IMR-90 (cell line): Measurements from ENCODE around the gene IL2RA. TPM values are rescaled to one million over a fixed set of nuclear protein-coding genes. Genes with fewer than 3 reads are reported as not detected.
A peak's percentile ranks its signal among the peaks of the same experiment; 100 is the strongest.

Experiments
- ATAC-seq: fragments of 200-7000 bp; cut with Tn5 transposase; 2 replicates; pipeline ENCODE4 v1.9.1; 2020; ENCODE audit warnings: low read depth, mild to moderate bottlenecking, moderate library complexity
- BruUV-seq: library from RNA; stranded (reverse); fragments of 400-500 nt; replicated peaks from 2 replicates; lab custom pipeline; 2021; lab: Mats Ljungman, UMichigan
- CTCF ChIA-PET: fragments of 300-600 bp; formaldehyde crosslinking; extraction: SDS; loops from one replicate; lab custom pipeline; 2021; ENCODE audit warnings: antibody characterized with exemption; lab: Yijun Ruan, JAX
- POLR2A ChIA-PET: fragments of 300-600 bp; sonication (Branson Sonifier 250); formaldehyde crosslinking; loops from one replicate; lab custom pipeline; 2022; ENCODE audit warnings: antibody characterized with exemption; ENCODE audit not compliant: unreplicated experiment; lab: Charles Lee
- DNase-seq: peaks from one replicate; pipeline ENCODE4 v3.0.0; 2013
- H2AFZ ChIP-seq: replicated peaks from 2 replicates; pipeline ENCODE3; 2013; ENCODE audit warnings: low read length, mild to moderate bottlenecking; ENCODE audit not compliant: poor library complexity
- H2AK5ac ChIP-seq: 2 replicates; pipeline ENCODE4 v1.6.1; 2013; ENCODE audit warnings: low read depth, low read length, inconsistent platforms
- H2AK9ac ChIP-seq: replicated peaks from 2 replicates; pipeline ENCODE3; 2013; ENCODE audit warnings: mild to moderate bottlenecking, low read depth, low read length, moderate library complexity; ENCODE audit not compliant: poor library complexity
- H2BK120ac ChIP-seq: 2 replicates; pipeline ENCODE4 v1.6.1; 2013; ENCODE audit warnings: low read depth, low read length, inconsistent platforms
- H2BK15ac ChIP-seq: 3 replicates; pipeline ENCODE4 v1.6.1; 2013; ENCODE audit warnings: low read depth, low read length, inconsistent platforms
- H2BK20ac ChIP-seq: 2 replicates; pipeline ENCODE4 v1.6.1; 2013; ENCODE audit warnings: low read depth, mild to moderate bottlenecking, inconsistent platforms, low read length, moderate library complexity
- H2BK5ac ChIP-seq: 2 replicates; pipeline ENCODE4 v1.6.1; 2013; ENCODE audit warnings: mild to moderate bottlenecking, low read depth, low read length, inconsistent platforms; ENCODE audit not compliant: poor library complexity, severe bottlenecking
- H3K14ac ChIP-seq: replicated peaks from 2 replicates; pipeline ENCODE4 v1.6.1; 2013; ENCODE audit warnings: low read depth, low read length, inconsistent platforms
- H3K18ac ChIP-seq: 2 replicates; pipeline ENCODE4 v1.6.1; 2013; ENCODE audit warnings: low read depth, low read length, control low read depth
- H3K23ac ChIP-seq: 2 replicates; pipeline ENCODE4 v1.6.1; 2013; ENCODE audit warnings: low read depth, low read length, inconsistent platforms
- H3K27ac ChIP-seq: 2 replicates; pipeline ENCODE4 v1.5.1; 2013; ENCODE audit warnings: mild to moderate bottlenecking, control low read depth, low read length; ENCODE audit not compliant: insufficient read depth
- H3K27me3 ChIP-seq: 2 replicates; pipeline ENCODE4 v1.6.1; 2013; ENCODE audit warnings: low read length; ENCODE audit not compliant: control insufficient read depth, insufficient read depth
- H3K36me3 ChIP-seq: 2 replicates; pipeline ENCODE4 v1.6.1; 2013; ENCODE audit warnings: low read length, mixed read lengths; ENCODE audit not compliant: control insufficient read depth, insufficient read depth
- H3K4ac ChIP-seq: 2 replicates; pipeline ENCODE4 v1.6.1; 2013; ENCODE audit warnings: low read depth, low read length, inconsistent platforms
- H3K4me1 ChIP-seq: 2 replicates; pipeline ENCODE4 v1.6.1; 2013; ENCODE audit warnings: low read length, mixed read lengths; ENCODE audit not compliant: control insufficient read depth, insufficient read depth
- H3K4me2 ChIP-seq: 2 replicates; pipeline ENCODE4 v1.6.1; 2013; ENCODE audit warnings: low read depth, mild to moderate bottlenecking, control low read depth, low read length, moderate library complexity
- H3K4me3 ChIP-seq: 2 replicates; pipeline ENCODE4 v1.5.1; 2013; ENCODE audit warnings: low read depth, mild to moderate bottlenecking, control low read depth, low read length, moderate library complexity; ENCODE audit not compliant: insufficient read depth
- H3K56ac ChIP-seq: 2 replicates; pipeline ENCODE4 v1.6.1; 2013; ENCODE audit warnings: low read length, inconsistent platforms; ENCODE audit not compliant: insufficient read depth; ENCODE audit errors: extremely low read depth
- H3K79me1 ChIP-seq, 2 experiments: 2 replicates each; pipeline ENCODE4 v1.6.1; 2013; ENCODE audit warnings: low read length in 2 of 2, inconsistent platforms in 1 of 2, low read depth in 1 of 2
- H3K9ac ChIP-seq: 2 replicates; pipeline ENCODE4 v1.6.1; 2013; ENCODE audit warnings: low read depth, low read length, control low read depth
- H3K9me1 ChIP-seq: 2 replicates; pipeline ENCODE4 v1.6.1; 2013; ENCODE audit warnings: low read length, inconsistent platforms; ENCODE audit not compliant: insufficient read depth
- H3K9me3 ChIP-seq: 2 replicates; pipeline ENCODE4 v1.6.1; 2013; ENCODE audit warnings: low read length; ENCODE audit not compliant: control insufficient read depth, insufficient read depth
- H4K20me1 ChIP-seq: 2 replicates; pipeline ENCODE4 v1.6.1; 2013; ENCODE audit warnings: low read length, inconsistent platforms; ENCODE audit not compliant: insufficient read depth
- H4K5ac ChIP-seq: 2 replicates; pipeline ENCODE4 v1.6.1; 2013; ENCODE audit warnings: mild to moderate bottlenecking, low read depth, low read length, control low read depth
- H4K8ac ChIP-seq, 2 experiments: 2 replicates each; pipeline ENCODE4 v1.6.1; 2013; ENCODE audit warnings: low read depth in 2 of 2, low read length in 2 of 2, control low read depth in 1 of 2, inconsistent platforms in 1 of 2
- H4K91ac ChIP-seq: 2 replicates; pipeline ENCODE4 v1.6.1; 2013; ENCODE audit warnings: low read depth, low read length, inconsistent platforms; ENCODE audit not compliant: insufficient read depth
- BHLHE40 ChIP-seq: fragments of 150-350 bp; IDR thresholded peaks from 2 replicates; pipeline ENCODE4 v1.6.1; 2016; ENCODE audit warnings: mild to moderate bottlenecking, low read depth, low read length
- CEBPB ChIP-seq: IDR thresholded peaks from 2 replicates; pipeline ENCODE4 v1.6.1; 2012; ENCODE audit warnings: low read depth, low read length, improper control_type of control experiment
- CHD1 ChIP-seq: IDR thresholded peaks from 2 replicates; pipeline ENCODE4 v1.6.1; 2012; ENCODE audit warnings: low read depth, low read length, improper control_type of control experiment
- FOS ChIP-seq: fragments of 150-350 bp; IDR thresholded peaks from 2 replicates; pipeline ENCODE4 v1.6.1; 2016; ENCODE audit warnings: low read depth, low read length
- MAFK ChIP-seq: IDR thresholded peaks from 2 replicates; pipeline ENCODE4 v1.6.1; 2012; ENCODE audit warnings: low read depth, low read length, improper control_type of control experiment
- MAZ ChIP-seq: IDR thresholded peaks from 2 replicates; pipeline ENCODE4 v1.6.1; 2012; ENCODE audit warnings: low read depth, mild to moderate bottlenecking, low read length, improper control_type of control experiment, moderate library complexity, borderline replicate concordance
- MXI1 ChIP-seq: IDR thresholded peaks from 2 replicates; pipeline ENCODE4 v1.6.1; 2012; ENCODE audit warnings: low read depth, mild to moderate bottlenecking, low read length, moderate library complexity, borderline replicate concordance
- NFE2L2 ChIP-seq: fragments of 150-350 bp; IDR thresholded peaks from 2 replicates; pipeline ENCODE4 v1.6.1; 2016; ENCODE audit warnings: low read depth, mild to moderate bottlenecking, low read length
- POLR2A ChIP-seq: IDR thresholded peaks from 2 replicates; pipeline ENCODE4 v1.6.1; 2012; ENCODE audit warnings: mild to moderate bottlenecking, low read depth, low read length
- RAD21 ChIP-seq: IDR thresholded peaks from 2 replicates; pipeline ENCODE4 v1.6.1; 2012; ENCODE audit warnings: low read length, improper control_type of control experiment
- RCOR1 ChIP-seq: IDR thresholded peaks from 2 replicates; pipeline ENCODE4 v1.6.1; 2012; ENCODE audit warnings: mild to moderate bottlenecking, low read length, improper control_type of control experiment; ENCODE audit not compliant: insufficient replicate concordance
- RFX5 ChIP-seq: IDR thresholded peaks from 2 replicates; pipeline ENCODE4 v1.8.0; 2012; ENCODE audit warnings: low read depth, mild to moderate bottlenecking, low read length, moderate library complexity
- SMC3 ChIP-seq: fragments of 150-350 bp; IDR thresholded peaks from 2 replicates; pipeline ENCODE4 v1.6.1; 2016; ENCODE audit warnings: low read depth, mild to moderate bottlenecking, antibody characterized with exemption, low read length, moderate library complexity
- WGBS, 2 experiments: methylation state at CpG; one replicate each; pipeline versions ENCODE4 v1.1.5 to v1.1.7; 2013; ENCODE audit warnings: missing lambda C conversion rate in 2 of 2; ENCODE audit not compliant: insufficient read length in 1 of 2; ENCODE audit errors: extremely low coverage in 2 of 2; 5-methylcytosine and 5-hydroxymethylcytosine counted together
- dilution Hi-C: fragments of 300-500 bp; cut with HindIII; formaldehyde crosslinking; loops from one replicate; pipeline ENCODE4 v1.14.3; 2018; ENCODE audit warnings: low sequenced_read_pairs; ENCODE audit not compliant: unreplicated experiment
- in situ Hi-C: fragments of 300-500 bp; cut with MboI; formaldehyde crosslinking; loops from 3 replicates; pipeline ENCODE4 v1.14.3; 2019; ENCODE audit warnings: low sequenced_read_pairs, inconsistent platforms, mixed read lengths
- intact Hi-C: fragments of 100-400 bp; cut with micrococcal nuclease; formaldehyde crosslinking; loops from 2 replicates; pipeline ENCODE4 v1.10.0; 2022
- polyA plus RNA-seq, 3 experiments: library from polyadenylated mRNA; depleted of rRNA; stranded (reverse); fragments of >200 nt; gene quantifications; 2 replicates each; pipeline ENCODE4 v1.2.3, GENCODE V29; 2012; ENCODE audit warnings: low replicate concordance in 1 of 3
- total RNA-seq: library from RNA; depleted of rRNA; stranded (reverse); fragments of >200 nt; gene quantifications from 2 replicates; pipeline ENCODE4 v1.2.3, GENCODE V29; 2012
- TF ChIP-seq, protein P1 (sequence below): fragments of 150-350 bp; IDR thresholded peaks from 2 replicates; pipeline ENCODE4 v1.6.1; 2017; ENCODE audit warnings: mild to moderate bottlenecking, antibody characterized with exemption, low read length, low read depth
- TF ChIP-seq, protein P2 (sequence below): conservative IDR thresholded peaks from 2 replicates; pipeline ENCODE4 v1.5.1; 2012; ENCODE audit warnings: mild to moderate bottlenecking, low read depth, low read length, improper control_type of control experiment
- TF ChIP-seq, protein P3 (sequence below): fragments of 150-350 bp; IDR thresholded peaks from 2 replicates; pipeline ENCODE4 v1.6.1; 2016; ENCODE audit warnings: low read depth, mild to moderate bottlenecking, low read length, moderate library complexity, borderline replicate concordance

Gene IL2RA
- total and polyA plus RNA-seq, 2 of the 4 experiments (the other 2 are of a cell fraction) = not detected

DNA sequence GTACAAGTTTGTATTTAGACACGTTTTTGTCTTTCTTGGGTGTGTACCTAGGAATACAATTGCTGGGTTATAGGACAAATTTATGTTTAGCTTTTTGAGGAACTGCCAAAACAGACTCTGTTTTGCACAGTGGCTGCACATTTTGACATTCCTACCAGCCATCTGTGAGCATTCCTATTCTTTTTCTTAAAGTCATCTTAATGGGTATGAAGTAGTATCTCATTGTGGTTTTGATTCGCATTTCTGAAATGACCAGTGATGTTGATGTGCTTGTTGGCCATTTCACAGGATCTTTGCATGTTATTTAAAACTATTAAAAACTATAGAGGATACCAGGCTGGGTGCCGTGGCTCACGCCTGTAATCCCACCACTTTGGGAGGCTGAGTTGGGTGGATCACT lies 52.2 kb downstream of the IL2RA start:
- POLR2A ChIA-PET = no interaction called here

More for the DNA sequence above, 52.2 kb downstream of the IL2RA start:
- H3K9me1 ChIP-seq = no peaks in the 10 kb centered on the region
- CTCF ChIA-PET = no interaction called here
- H4K91ac ChIP-seq = no peak overlapping the region
- no peak overlapping the region for H2BK15ac ChIP-seq
- H2AK5ac ChIP-seq = no peak overlapping the region
- H2AFZ ChIP-seq = no peak overlapping the region
- no peaks in the 10 kb centered on the region for H3K79me1 ChIP-seq
- H3K23ac ChIP-seq = no peak overlapping the region
- no peaks in the 10 kb centered on the region for H4K20me1 ChIP-seq
- WGBS, 2 experiments = no CpG with 5 or more reads among the region's 4 CpGs
- H3K4ac ChIP-seq = no peak overlapping the region
- intact Hi-C loops (no loop called here), dilution Hi-C loops (no loop called here), in situ Hi-C loops (no loop called here)
- H3K36me3 ChIP-seq = no peaks in the 10 kb centered on the region
- peak overlapping the region; percentile 30 for H2BK5ac ChIP-seq
- no peak overlapping the region for H4K8ac ChIP-seq
- peak overlapping the region; percentile 43; the same call in 1 of the 2 replicates for H3K27ac ChIP-seq
- no peak overlapping the region for H2BK120ac ChIP-seq
- no peak overlapping the region for H2AK9ac ChIP-seq
- H3K14ac ChIP-seq = no peak overlapping the region
- peaks cover 3% of the 10 kb centered on the region for H3K9me3 ChIP-seq
- H3K9ac ChIP-seq = no peak overlapping the region
- H4K5ac ChIP-seq = no peak overlapping the region
- TF ChIP-seq NFE2L2 (no peak), BHLHE40 (no peak), CEBPB (no peak), RAD21 (no peak), FOS (no peak), RFX5 (no peak), SMC3 (no peak), MAFK (no peak), RCOR1 (no peak), MXI1 (no peak), POLR2A (no peak), MAZ (no peak), CHD1 (no peak)
- TF ChIP-seq, protein P1, sequence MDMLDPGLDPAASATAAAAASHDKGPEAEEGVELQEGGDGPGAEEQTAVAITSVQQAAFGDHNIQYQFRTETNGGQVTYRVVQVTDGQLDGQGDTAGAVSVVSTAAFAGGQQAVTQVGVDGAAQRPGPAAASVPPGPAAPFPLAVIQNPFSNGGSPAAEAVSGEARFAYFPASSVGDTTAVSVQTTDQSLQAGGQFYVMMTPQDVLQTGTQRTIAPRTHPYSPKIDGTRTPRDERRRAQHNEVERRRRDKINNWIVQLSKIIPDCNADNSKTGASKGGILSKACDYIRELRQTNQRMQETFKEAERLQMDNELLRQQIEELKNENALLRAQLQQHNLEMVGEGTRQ = no peak
- TF ChIP-seq, protein P2, sequence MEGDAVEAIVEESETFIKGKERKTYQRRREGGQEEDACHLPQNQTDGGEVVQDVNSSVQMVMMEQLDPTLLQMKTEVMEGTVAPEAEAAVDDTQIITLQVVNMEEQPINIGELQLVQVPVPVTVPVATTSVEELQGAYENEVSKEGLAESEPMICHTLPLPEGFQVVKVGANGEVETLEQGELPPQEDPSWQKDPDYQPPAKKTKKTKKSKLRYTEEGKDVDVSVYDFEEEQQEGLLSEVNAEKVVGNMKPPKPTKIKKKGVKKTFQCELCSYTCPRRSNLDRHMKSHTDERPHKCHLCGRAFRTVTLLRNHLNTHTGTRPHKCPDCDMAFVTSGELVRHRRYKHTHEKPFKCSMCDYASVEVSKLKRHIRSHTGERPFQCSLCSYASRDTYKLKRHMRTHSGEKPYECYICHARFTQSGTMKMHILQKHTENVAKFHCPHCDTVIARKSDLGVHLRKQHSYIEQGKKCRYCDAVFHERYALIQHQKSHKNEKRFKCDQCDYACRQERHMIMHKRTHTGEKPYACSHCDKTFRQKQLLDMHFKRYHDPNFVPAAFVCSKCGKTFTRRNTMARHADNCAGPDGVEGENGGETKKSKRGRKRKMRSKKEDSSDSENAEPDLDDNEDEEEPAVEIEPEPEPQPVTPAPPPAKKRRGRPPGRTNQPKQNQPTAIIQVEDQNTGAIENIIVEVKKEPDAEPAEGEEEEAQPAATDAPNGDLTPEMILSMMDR = no peak
- TF ChIP-seq, protein P3, sequence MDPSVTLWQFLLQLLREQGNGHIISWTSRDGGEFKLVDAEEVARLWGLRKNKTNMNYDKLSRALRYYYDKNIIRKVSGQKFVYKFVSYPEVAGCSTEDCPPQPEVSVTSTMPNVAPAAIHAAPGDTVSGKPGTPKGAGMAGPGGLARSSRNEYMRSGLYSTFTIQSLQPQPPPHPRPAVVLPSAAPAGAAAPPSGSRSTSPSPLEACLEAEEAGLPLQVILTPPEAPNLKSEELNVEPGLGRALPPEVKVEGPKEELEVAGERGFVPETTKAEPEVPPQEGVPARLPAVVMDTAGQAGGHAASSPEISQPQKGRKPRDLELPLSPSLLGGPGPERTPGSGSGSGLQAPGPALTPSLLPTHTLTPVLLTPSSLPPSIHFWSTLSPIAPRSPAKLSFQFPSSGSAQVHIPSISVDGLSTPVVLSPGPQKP = no peak
- H2BK20ac ChIP-seq = no peak overlapping the region
- no peak overlapping the region for H3K56ac ChIP-seq
- H3K4me2 ChIP-seq = no peak overlapping the region
- H3K27me3 ChIP-seq = peaks cover 6% of the 10 kb centered on the region
- H3K4me1 ChIP-seq = peaks cover 6% of the 10 kb centered on the region
- H3K18ac ChIP-seq = no peak overlapping the region; the same call in 1 of the 2 replicates
- ATAC-seq = no peak
- peak; percentile 18 for DNase-seq
- BruUV-seq = no TSS peak
- H3K4me3 ChIP-seq = no peak overlapping the region
